ENCODE results near the gene CPLX3.

Gene CPLX3

GRCh38 chr15:74786551-74787165, 39.8 kb upstream of the CPLX3 start:
- no peak overlapping the region for H3K4me3 ChIP-seq (ENCODE audit: low read depth, low read length)
- TF ChIP-seq, protein P1, sequence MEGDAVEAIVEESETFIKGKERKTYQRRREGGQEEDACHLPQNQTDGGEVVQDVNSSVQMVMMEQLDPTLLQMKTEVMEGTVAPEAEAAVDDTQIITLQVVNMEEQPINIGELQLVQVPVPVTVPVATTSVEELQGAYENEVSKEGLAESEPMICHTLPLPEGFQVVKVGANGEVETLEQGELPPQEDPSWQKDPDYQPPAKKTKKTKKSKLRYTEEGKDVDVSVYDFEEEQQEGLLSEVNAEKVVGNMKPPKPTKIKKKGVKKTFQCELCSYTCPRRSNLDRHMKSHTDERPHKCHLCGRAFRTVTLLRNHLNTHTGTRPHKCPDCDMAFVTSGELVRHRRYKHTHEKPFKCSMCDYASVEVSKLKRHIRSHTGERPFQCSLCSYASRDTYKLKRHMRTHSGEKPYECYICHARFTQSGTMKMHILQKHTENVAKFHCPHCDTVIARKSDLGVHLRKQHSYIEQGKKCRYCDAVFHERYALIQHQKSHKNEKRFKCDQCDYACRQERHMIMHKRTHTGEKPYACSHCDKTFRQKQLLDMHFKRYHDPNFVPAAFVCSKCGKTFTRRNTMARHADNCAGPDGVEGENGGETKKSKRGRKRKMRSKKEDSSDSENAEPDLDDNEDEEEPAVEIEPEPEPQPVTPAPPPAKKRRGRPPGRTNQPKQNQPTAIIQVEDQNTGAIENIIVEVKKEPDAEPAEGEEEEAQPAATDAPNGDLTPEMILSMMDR (IDR thresholded peaks at IDR 0.05; ENCODE audit: low read depth, low read length), result no peak

GRCh38 chr15:74787251-74788041, 39.0 kb upstream of the CPLX3 start:
- no peak overlapping the region for H3K4me3 ChIP-seq (ENCODE audit: low read depth, low read length)
- TF ChIP-seq, protein P1 (IDR thresholded peaks at IDR 0.05; ENCODE audit: low read depth, low read length), result peak; percentile 74

DNA sequence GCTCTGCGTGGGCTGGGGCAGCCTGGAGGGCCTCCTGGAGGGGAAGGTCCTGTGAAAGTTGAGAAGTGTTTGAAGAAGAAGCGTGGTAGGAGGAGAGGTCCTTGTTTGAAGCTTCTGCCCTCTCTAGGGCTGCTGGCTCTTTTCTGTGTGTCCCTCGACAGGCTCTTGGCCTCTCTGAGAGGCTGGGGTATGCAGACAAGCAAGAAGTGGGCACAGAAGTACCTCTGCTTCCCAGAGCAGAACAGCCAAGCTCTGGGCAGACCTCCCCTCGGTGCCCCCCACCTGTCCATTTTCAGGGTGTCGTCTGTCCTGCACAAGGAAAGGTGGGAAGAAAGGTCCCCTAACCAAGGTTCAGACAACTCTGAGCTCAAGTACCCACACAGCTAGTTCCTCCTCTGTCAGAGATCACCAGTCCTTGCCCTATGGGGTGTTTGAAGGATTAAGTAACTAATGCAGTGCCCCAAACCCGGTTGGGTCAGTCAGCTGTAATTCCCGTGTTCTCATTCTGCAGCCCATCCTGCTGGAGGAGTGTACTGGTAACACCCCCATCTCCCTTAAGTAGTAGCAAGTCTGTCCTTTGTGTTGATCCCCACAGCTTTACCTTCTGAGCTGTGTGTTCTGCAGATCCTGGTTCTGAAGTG, 38.3 kb upstream of the CPLX3 start:
- TF ChIP-seq, protein P1 (IDR thresholded peaks at IDR 0.05; ENCODE audit: low read depth, low read length), result no peak
- H3K4me3 ChIP-seq (ENCODE audit: low read depth, low read length), result no peak overlapping the region

- H3K4me3 ChIP-seq (ENCODE audit: low read depth, low read length), result no peak overlapping the region
- TF ChIP-seq, protein P1 (IDR thresholded peaks at IDR 0.05; ENCODE audit: low read depth, low read length), result no peak
These were observed 37.7 kb upstream of the CPLX3 start for GRCh38 chr15:74788683-74789151.

DNA sequence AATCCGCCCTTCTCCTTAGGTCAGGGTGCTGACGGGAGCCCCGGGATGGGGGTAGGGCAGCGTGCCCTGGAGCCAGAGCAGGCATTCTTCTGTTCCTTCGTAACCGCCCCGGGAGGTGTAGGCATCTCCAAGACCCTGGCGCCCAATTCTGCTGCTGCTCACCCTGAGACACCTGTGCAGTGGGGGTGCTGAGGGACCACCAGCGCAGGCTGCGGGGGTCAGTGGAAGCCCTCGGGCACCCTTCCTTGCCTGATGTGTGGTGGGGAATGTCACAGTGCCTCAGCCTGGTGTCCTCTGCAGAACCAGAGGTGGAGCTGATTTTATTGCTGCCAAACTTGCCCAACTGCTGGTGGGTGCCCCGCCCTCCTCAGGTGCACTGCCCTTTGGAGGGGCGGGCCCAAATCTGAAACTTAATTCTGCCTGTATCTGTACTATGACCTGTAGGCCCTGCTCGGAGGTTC, 37.2 kb upstream of the CPLX3 start:
- no peak overlapping the region for H3K4me3 ChIP-seq (ENCODE audit: low read depth, low read length)
- TF ChIP-seq, protein P1 (IDR thresholded peaks at IDR 0.05; ENCODE audit: low read depth, low read length), result no peak

DNA sequence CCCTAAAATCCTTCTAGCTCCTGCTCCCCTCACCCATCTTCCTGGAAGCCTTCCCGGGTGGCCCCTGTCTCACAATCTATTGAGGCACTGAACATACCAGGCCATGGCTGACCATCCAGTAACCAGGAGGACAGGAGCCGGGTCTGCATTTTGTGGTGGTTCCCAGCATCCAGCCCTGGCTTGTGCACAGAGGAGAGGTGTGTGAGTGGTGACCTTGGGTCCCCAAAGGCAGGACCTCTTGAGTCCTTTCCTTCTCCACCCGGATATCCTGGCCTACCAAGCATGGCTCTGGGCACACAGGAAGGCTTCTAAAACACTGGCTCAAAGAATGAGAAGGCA, 36.7 kb upstream of the CPLX3 start:
- no peak overlapping the region for H3K4me3 ChIP-seq (ENCODE audit: low read depth, low read length)
- TF ChIP-seq, protein P1 (IDR thresholded peaks at IDR 0.05; ENCODE audit: low read depth, low read length), result no peak

Measured in WI38 (cell line).